HG03521 (cell line): ENCODE data around the gene ARMC5.

ENCODE experiments used
- ATAC-seq: cut with Tn5 transposase; IDR thresholded peaks from one replicate; pipeline ENCODE4 v1.9.1; 2021; ENCODE audit warnings: mild to moderate bottlenecking, moderate library complexity; ENCODE audit not compliant: unreplicated experiment

Gene ARMC5

GRCh38 chr16:31460582-31461002 lies 1.3 kb downstream of the ARMC5 start:
- no peak for ATAC-seq

DNA sequence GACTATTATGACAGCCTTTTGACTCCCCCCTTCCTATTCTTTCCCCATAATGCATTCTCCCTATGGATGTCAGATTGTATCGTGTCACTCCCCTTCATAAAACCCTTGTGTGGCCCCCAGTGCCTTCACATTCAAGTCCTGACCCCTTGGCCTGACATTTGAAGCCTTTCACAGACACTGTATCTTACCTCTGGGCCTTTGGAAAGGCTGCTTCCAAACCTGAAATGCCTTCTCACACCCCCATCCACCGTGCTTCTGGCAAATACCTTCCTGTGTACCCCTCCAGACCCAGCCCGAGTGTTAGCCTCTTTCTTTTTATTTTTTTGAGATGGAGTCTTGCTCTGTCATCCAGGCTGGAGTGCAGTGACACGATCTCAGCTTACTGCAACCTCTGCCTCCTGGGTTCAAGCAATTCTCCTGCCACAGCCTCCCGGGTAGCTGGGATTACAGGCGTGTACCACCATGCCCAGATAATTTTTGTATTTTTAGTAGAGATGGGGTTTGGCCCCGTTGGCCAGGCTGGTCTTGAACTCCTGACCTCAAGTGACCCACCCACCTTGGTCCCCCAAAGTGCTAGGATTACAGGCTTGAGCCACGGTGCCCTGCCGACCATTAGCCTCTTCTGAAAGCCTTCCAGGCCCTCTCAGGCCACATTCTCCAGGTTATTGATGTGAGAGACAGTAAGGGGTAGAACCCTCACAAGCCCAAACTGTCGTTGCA lies 2.1 kb downstream of the ARMC5 start:
- no peak for ATAC-seq

- ATAC-seq = no peak
Observed at GRCh38 chr16:31461921-31462804, 2.9 kb downstream of the ARMC5 start.

GRCh38 chr16:31464348-31464769 lies 5.1 kb downstream of the ARMC5 start:
- ATAC-seq = no peak

GRCh38 chr16:31464781-31465260 lies 5.5 kb downstream of the ARMC5 start:
- ATAC-seq = no peak

DNA sequence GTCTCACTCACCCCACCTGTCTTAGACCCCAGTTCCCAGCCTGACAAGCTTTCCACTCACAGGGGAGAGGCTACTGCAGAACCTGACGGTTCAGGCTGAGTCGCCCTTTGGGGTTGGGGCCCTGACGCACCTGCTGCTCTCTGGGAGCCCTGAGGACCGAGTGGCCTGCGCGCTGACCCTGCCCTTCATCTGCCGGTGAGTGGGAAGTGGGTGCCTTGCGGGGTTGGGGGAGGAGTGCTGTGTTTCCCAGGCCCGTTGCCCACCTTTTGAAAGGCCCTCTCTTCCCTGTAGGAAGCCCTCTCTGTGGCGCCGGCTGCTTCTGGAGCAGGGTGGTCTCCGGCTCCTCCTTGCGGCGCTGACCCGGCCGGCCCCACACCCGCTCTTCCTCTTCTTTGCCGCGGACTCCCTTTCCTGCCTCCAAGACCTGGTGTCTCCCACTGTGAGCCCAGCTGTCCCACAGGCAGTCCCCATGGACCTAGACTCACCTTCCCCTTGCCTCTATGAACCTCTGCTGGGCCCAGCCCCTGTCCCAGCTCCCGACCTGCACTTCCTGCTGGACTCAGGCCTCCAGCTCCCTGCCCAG lies 6.6 kb downstream of the ARMC5 start:
- ATAC-seq = no peak

GRCh38 chr16:31466381-31466841 lies 7.1 kb downstream of the ARMC5 start:
- ATAC-seq = no peak

- no peak for ATAC-seq
Observed at GRCh38 chr16:31467151-31467773, 8.0 kb downstream of the ARMC5 start.

DNA sequence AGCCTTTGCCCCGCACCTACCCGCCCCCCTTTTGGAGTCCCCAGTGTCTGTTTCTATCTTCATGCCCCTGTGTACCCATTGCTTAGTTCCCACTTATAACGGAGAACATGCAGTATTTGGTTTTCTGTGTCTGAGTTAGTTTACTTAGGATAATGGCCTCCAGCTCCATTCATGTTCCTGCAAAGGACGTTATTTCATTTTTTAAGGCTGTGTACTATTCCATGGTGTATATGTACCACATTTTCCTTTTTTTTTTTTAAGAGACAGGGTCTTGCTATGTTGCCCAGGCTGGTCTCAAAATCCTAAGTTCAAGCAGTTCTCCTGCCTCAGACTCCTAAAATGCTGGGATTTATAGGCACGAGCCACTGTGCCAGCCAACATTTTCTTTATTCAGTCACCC lies 8.6 kb downstream of the ARMC5 start:
- no peak for ATAC-seq

DNA sequence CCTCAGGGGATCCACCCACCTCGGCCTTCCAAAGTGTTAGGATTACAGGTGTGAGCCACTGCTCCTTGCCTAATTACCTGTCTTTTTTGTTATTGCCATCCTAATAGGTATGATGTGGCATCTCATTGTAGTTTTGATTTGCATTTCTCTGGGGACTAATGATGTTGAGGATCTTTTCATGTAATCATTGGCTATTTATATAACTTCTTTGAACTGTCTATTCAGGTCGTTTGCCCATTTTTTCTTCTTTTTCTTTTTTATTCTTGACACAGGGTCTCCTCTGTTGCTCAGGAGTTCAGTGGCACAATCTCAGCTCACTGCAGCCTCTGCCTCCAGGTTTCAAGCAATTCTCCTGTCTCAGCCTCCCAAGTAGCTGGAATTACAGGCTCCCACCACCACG lies 11.3 kb downstream of the ARMC5 start:
- ATAC-seq = no peak

DNA sequence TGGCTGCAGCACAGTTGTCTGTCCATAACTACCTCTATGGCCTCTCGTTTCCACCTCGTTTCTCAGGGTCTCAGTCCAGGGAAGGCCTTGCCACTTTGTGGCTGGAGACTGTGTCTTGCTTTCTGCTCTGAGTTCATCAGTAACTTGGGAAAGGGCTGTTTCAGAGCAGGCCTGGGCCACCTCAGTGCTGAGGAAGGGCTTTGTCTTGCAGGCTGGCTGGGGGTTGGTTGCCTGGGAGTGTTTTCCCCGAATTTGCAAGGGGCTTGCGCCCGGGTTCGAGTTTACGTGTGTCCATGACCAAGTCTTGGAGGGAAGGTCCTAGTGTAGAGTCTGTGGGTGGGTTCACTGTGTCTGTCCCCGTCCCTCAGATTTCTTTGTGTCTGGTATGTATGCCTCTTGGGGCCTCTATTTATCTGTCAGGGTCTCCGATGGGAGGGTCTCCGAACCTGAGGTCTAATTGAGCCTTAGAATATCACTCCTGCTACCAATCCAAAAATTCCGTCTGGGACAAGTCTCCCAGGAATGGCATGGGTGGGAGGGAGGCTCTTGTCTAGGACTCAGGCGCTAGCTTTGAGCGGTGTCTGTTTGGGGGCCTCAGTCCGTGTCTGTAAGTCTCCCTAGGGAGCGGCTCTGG lies 12.1 kb downstream of the ARMC5 start:
- ATAC-seq = no peak

- no peak for ATAC-seq
Observed at GRCh38 chr16:31471875-31472708, 12.8 kb downstream of the ARMC5 start, which contains the start of gene TGFB1I1. Gene TGFB1I1, plus strand, starts transcription at chr16:31472152. Its CDS starts 37 bp downstream, at chr16:31472189.

GRCh38 chr16:31472709-31473203 lies 13.5 kb downstream of the ARMC5 start:
- no peak for ATAC-seq

DNA sequence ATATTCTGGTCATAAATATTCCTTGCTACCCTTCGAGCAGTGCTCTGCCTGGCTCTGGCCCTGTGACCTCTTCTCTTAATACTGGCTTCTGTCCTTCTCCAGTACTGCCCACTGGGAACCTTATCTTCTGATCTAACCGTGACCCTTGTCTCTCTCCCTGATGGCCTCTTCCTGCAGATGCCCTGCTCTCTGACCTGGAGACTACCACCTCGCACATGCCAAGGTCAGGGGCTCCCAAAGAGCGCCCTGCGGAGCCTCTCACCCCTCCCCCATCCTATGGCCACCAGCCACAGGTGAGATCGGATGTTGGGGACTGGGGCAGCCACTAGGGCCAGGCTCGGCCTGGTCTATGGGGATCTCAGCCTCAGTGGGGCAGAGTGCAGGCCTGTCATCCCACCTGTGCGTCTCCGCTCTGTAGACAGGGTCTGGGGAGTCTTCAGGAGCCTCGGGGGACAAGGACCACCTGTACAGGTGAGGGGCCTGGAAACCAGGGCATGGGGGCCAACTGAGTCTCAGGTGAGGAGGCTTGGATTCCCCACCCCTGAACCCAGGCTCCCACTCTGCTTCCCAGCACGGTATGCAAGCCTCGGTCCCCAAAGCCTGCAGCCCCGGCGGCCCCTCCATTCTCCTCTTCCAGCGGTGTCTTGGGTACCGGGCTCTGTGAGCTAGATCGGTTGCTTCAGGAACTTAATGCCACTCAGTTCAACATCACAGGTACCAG lies 14.1 kb downstream of the ARMC5 start:
- ATAC-seq = no peak

- ATAC-seq = no peak
Observed at GRCh38 chr16:31474173-31474714, 14.9 kb downstream of the ARMC5 start.

DNA sequence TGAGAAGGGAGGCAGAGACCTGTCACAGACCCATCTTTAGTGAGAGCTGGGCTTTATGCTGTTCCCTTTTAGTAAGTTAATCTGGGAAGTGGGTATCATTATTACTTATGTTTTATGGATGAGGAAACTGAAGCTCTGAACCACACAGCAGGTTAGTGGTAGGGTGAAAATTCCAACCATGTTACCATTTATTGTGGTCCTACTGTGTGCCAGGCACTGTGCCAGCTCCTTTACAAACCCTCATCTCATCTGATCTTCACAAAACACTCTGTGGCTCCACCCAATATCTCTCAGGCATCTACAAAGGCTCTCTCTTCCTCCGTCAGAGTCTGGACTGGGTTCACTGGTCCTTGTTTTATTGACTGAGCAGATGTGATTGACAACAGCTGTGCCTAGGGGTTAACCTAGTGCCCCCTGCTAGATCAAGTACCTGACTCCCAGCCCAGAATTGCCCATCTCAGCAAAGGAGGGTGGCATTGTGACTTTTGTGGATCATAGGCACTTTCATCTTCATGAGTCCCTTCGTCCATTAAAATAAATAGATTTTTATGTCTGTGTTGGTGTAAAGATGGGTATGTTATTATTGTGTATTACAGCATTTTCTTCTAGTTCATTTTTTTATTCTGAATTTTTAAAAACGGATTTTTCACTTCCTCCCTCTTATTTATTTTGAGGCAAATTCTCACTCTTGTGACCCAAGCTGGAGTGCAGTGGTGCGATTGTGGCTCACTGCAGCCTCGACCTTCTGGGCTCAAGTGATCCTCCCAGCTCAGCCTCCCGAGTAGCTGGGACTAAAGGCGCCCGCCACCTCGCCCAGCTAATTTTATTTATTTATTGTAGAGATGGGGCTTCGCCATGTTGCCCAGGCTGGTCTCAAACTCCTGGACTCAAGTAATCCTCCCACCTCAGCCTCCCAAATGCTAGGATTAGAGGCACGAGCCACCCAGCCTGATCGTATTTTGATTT lies 15.8 kb downstream of the ARMC5 start:
- ATAC-seq = no peak

- ATAC-seq = no peak
Observed at GRCh38 chr16:31475946-31476302, 16.6 kb downstream of the ARMC5 start.
